GM18870 (cell line): ENCODE results near the gene SPSB4.

Source experiments
- ATAC-seq: cut with Tn5 transposase; IDR thresholded peaks from one replicate; pipeline ENCODE4 v1.9.1; 2021; ENCODE audit warnings: moderate library complexity; ENCODE audit not compliant: unreplicated experiment

The SPSB4 gene

GRCh38 chr3:141073580-141073979, 22.4 kb downstream of the SPSB4 start:
- ATAC-seq: no peak

DNA sequence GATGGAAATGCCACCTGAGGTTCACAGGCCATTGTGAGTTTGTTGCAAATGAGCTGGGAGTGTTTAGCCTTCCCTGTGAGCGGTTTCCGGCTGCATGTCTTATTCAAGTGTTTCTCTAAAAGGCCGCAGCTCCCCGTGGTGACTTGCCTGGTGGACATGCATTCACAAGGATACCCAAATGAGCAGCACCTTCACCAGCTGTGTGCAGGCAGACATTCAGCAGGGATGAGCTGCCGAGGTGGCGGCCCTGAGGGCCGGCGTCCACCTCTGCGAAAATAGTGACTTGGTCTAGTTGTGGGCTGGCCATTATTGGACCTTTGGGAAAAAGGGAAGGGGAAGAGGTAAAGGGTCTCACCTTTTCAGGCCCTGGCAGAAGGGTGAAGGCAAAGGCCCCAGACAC, 23.4 kb downstream of the SPSB4 start:
- no peak for ATAC-seq

- ATAC-seq: no peak
These were observed 25.1 kb downstream of the SPSB4 start for GRCh38 chr3:141076036-141076773.

- ATAC-seq: no peak
These were observed 25.8 kb downstream of the SPSB4 start for GRCh38 chr3:141076797-141077571.

DNA sequence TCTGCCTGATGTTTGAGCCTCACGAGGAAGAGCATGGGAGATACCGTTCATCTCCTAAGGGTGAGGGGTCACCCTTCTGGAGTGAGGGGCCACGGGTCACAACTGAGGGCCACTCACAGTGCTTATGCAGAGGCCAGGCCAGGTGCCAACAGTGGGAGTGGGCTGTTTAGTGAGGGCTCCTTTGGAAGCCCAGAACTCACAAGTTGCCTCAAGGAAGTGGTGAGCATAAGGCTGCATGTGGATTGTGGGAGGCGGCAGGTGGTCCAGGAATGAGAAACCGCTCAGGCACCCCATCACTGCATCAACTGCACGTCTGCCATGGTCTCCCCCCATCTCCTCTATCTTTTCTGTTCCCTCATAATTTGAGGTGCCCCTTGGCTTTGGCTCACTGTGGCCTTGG, 26.5 kb downstream of the SPSB4 start:
- ATAC-seq: no peak

GRCh38 chr3:141078200-141078599, 27.1 kb downstream of the SPSB4 start:
- ATAC-seq: no peak

DNA sequence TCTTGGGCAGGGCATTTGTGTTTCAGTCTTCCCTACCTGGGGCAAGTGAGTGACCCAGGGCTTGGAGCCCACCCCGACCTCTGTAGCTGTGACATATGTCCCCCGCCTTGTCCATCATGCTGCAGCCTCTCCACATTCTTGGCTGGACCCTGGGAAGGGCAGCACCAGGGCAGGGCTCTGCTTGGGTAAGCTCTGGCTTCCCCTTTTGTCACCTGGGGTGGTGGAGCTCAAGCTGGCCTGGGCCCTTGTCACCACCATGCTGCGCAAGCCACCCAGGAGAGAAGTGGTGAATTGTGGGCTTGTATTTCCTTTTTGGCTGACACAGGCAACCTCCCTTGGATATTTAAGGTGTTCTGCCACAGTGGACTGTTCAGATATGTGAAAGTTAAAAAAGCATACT, 29.3 kb downstream of the SPSB4 start:
- ATAC-seq: no peak

DNA sequence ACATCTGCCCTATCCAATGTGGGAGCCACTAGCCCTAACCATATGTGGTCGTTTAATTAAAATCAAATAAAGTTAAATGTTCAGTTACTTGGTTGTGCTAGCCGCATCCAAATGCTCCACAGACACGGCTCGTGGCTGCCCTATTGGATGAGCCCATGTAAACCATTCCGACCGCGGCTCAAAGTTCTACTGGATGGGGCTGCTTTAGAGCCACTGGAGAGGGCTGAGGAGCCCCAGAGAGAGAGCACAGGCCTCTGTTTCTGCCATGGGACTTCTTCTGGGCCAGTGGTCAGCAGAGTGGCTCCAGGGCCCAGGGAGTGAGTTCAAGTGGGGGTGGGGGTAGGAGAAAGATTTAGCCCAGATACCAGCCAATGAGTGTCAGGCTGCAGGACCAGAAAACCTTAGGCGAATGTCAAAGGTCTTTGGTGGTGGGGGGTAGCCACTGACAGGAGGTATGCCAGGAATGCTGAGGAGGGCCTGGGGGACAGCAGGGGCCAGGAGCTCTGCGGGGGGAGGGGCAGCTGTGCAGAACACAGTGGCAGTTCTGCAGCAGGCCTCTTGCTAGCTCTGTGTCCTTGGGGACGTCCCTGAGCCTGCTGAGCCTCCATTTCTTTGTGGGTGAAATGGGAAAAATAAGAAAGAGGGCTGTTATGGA, 30.1 kb downstream of the SPSB4 start:
- ATAC-seq: no peak

- no peak for ATAC-seq
These were observed 30.9 kb downstream of the SPSB4 start for GRCh38 chr3:141082064-141082463.

DNA sequence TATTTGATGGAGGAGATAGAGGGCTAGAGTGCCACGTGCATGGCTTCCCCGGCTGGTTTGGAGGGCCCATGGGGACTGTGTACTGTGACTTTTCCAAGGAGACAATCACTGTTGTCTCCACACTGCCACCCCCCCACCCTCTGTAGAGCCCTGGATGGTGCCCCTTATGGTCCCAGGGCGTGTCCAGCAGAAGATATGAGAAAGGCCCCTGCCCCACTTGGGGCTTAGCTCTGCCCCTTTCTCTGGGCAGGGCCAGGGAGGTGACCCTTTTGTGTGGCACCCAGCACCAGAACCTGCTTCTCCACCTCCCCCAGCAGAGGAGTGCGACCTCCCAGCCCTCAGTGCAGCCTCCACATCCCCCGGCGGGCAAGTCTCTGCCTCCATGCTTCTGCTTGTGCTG, 32.1 kb downstream of the SPSB4 start:
- ATAC-seq: no peak

- no peak for ATAC-seq
These were observed 32.9 kb downstream of the SPSB4 start for GRCh38 chr3:141083836-141084649.

GRCh38 chr3:141085343-141086070, 34.4 kb downstream of the SPSB4 start:
- no peak for ATAC-seq

DNA sequence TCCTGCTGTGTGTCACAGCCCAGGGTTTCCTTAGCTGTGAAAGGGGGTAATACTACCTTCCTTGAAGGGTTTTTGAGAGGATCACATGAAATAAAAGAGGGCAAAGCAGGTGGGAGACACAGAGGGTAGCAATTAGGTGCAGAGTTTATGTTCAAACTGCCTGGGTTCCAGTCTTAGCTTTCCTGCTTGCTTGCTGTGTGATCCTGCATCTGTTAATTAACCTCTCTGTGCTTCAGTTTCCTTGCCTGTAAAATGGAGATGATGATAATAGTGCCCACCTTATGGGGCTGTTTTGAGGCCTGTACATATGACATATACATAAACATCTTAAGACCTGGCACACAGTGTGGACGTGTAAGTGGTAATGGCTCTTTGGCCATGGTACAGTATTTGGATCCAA, 35.0 kb downstream of the SPSB4 start:
- ATAC-seq: no peak

GRCh38 chr3:141087076-141087777, 36.1 kb downstream of the SPSB4 start:
- no peak for ATAC-seq

DNA sequence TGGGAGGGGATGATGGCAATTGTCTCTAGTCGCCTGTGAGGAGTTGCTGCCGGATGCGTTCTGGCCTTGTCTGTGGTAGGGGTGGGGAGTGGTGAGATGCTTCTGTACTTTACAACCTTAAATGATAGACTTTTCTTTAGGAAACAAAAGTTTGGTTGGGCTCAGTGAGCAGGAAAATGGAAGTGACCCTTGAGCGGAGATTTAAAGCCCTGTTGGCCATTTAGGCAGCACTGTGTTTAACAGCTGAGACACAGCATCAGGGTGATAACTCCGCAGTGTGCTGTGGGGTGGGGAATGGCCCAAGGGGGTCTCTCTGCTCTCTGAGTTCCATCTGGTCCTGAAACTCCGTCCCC, 36.6 kb downstream of the SPSB4 start:
- ATAC-seq: no peak

DNA sequence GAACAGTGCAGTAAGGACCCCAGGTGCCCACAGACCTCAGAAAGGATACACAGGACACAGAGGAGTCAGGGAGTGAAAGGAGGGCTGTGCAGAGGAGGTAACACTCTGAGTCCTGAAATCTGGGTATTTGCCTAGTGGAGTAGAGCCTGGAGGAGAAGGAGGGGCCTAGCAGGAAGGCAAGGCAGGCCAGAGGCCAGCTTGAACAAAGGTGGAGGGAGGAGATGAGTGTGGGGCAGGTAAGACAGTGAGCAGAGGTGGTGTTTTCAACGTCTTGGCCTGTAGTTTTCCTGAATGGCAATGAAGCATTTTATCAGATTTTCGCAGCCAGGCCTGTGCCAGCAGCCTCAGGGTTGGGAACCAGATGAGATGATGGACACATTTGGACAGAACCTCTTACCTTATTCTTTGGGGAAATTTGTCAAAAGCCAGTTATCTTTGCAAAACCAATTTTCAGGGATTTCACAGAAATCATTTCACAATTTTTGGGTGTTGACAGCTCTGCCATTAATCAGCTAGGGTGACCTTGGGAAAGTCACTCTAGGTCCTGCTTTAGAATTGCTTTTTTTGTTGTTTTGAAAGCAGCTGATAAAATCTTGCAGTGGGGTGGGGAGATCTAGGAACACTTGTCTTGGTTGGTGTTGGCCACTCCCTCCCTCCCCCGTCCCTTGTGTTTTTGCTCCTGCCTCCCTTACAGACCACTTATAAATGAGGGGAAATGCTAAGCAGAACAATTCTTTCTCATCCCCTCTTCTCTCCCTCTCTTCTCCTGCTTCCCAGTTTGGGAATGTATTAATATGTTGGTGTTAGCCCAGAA, 38.4 kb downstream of the SPSB4 start:
- no peak for ATAC-seq

DNA sequence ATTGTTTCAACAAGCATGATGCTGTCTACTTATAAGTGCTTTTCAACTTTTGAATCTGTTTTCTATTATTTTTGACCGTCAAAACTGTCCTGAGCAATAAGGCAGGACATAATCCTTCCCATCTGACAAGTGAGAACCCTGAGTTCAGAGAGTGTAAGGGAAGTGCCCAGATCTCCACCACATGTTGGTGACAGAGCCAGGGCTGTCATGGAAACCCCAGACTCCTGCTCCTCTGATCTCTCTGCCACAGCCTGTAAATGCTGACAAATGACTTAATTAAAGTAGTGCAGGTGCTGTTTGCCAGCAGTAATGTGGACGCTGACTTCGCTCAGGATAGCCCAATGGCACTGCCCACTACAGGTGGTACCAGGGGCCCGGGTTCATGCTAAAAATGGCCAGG, 40.3 kb downstream of the SPSB4 start:
- no peak for ATAC-seq

DNA sequence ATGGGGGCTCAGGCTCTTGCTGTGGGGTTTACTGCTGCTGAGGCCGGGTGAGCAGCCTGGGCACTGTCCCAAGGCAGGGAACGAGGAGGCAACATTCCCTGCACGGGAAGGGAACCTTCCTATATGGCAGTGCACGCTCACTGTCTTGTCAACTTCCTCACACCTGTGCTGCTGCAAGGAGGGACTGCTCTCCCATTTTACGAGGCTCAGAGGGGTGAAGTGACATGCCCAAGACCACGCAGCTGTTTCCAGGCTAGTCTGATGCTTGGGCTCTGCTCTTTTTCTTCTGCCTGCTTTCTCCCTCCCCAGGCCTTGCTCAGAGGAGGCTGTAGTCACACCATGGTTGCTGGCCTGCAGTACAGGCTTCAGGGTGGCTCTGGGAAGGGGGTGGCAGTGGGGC, 41.5 kb downstream of the SPSB4 start:
- ATAC-seq: no peak

GRCh38 chr3:141093397-141093796, 42.2 kb downstream of the SPSB4 start:
- ATAC-seq: no peak
